ENCODE data around the gene ZNF575.

ZNF575 gene, protein sequence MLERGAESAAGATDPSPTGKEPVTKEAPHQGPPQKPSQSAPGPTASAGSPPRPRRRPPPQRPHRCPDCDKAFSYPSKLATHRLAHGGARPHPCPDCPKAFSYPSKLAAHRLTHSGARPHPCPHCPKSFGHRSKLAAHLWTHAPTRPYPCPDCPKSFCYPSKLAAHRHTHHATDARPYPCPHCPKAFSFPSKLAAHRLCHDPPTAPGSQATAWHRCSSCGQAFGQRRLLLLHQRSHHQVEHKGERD

DNA sequence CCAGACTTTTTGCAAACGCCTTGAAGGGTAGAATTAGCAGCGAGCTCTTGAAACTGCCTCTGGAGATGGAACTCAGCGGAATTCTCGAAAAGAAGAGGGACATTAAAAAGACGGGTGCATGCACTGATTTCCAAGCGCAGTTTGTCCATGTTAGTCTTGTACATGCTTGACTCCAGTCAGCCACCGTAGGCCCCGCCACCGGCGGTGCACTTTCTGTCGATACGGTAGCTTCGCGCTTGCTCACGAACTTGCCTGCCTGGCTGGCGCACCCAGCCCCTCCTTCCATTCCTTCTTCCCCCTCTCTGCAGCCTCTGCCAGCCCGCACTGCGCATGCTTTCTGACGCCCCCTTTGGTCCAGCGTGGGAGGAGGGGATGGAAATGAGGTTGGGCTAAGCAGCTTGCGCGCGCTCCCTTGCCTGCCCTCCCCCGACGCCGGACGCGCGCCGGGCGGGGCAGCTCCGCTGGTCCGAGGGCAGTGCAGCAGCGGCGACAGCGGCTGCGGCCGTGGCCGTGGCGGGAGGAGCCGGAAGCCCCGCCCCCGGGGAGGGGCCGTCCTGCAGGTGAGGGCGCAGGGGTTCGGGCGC is at the start of gene ZNF575:
Gene ZNF575 (plus strand): TSS at position 227 of the 584 bp plus-strand sequence. CDS start 1,235 bp downstream, outside the sequence.
- H3K27ac ChIP-seq (ENCODE audit: low read depth, low read length) = peak within 1 kb of the TSS; percentile 83
- peak within 1 kb of the TSS; percentile 72 to 86 (median 84) for H3K4me3 ChIP-seq (ENCODE audit: low read depth in 1 of 5, low read length in 5 of 5)
- peaks cover 0 to 8% (median 3%) of the 10 kb centered on the region in 5 donors for H3K36me3 ChIP-seq (ENCODE audit: control insufficient read depth in 5 of 5, insufficient read depth in 5 of 5, low read length in 5 of 5)
- H3K9me3 ChIP-seq (ENCODE audit: control insufficient read depth in 5 of 5, low read length in 5 of 5) = no peaks in the 10 kb centered on the region
- no peaks in the 10 kb centered on the region for H3K27me3 ChIP-seq (ENCODE audit: control insufficient read depth in 5 of 5, insufficient read depth in 4 of 5, low read length in 5 of 5)
- peaks cover 3 to 31% (median 23%) of the 10 kb centered on the region in 5 donors for H3K4me1 ChIP-seq (ENCODE audit: control insufficient read depth in 5 of 5, insufficient read depth in 5 of 5, low read length in 5 of 5)
- H3K9ac ChIP-seq (ENCODE audit: low read length in 5 of 5) = peak within 1 kb of the TSS in 4 of 5 donors; percentile 31 to 80 (median 70)

GRCh38 chr19:43483281-43483680 is 49.7 kb upstream of the ZNF575 start:
- H3K36me3 ChIP-seq (ENCODE audit: control insufficient read depth in 5 of 5, insufficient read depth in 5 of 5, low read length in 5 of 5) = no peaks in the 10 kb centered on the region
- no peak overlapping the region for H3K27ac ChIP-seq (ENCODE audit: low read depth, low read length)
- H3K27me3 ChIP-seq (ENCODE audit: control insufficient read depth in 5 of 5, insufficient read depth in 4 of 5, low read length in 5 of 5) = no peaks in the 10 kb centered on the region
- no peak overlapping the region for H3K4me3 ChIP-seq (ENCODE audit: low read depth in 1 of 5, low read length in 5 of 5)
- no peaks in the 10 kb centered on the region for H3K9me3 ChIP-seq (ENCODE audit: control insufficient read depth in 5 of 5, low read length in 5 of 5)
- peaks cover 0 to 5% (median 0%) of the 10 kb centered on the region in 5 donors for H3K4me1 ChIP-seq (ENCODE audit: control insufficient read depth in 5 of 5, insufficient read depth in 5 of 5, low read length in 5 of 5)
- no peak overlapping the region for H3K9ac ChIP-seq (ENCODE audit: low read length in 5 of 5)

DNA sequence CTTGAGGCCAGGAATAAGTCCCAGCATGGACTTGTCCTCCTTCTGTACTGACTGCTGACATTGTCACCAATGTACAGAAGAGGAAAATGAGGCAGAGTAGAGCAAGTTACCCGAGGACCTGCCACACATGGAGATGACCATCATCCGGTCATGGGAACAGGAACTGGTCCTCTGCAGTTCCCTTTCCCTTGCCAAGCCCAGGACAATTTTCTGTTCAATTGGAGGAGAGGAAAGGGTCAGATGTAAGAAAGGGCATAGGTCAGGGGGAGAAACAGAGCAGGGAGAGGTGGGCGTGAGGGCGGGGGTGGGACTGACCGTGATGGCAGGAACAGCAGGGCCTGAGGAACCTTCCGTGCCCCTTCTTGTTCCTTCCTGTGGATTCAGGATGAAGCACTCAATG is 47.0 kb upstream of the ZNF575 start:
- Histone ChIP-seq H3K27ac (ENCODE audit: low read depth, low read length) (no peak overlapping the region), H3K4me3 (ENCODE audit: low read depth in 1 of 5, low read length in 5 of 5) (no peak overlapping the region), H3K9ac (ENCODE audit: low read length in 5 of 5) (no peak overlapping the region), H3K27me3 (ENCODE audit: control insufficient read depth in 5 of 5, insufficient read depth in 4 of 5, low read length in 5 of 5) (no peaks in the 10 kb centered on the region), H3K9me3 (ENCODE audit: control insufficient read depth in 5 of 5, low read length in 5 of 5) (no peaks in the 10 kb centered on the region), H3K36me3 (ENCODE audit: control insufficient read depth in 5 of 5, insufficient read depth in 5 of 5, low read length in 5 of 5) (no peaks in the 10 kb centered on the region), H3K4me1 (ENCODE audit: control insufficient read depth in 5 of 5, insufficient read depth in 5 of 5, low read length in 5 of 5) (peaks cover 0 to 5% (median 0%) of the 10 kb centered on the region in 5 donors)

DNA sequence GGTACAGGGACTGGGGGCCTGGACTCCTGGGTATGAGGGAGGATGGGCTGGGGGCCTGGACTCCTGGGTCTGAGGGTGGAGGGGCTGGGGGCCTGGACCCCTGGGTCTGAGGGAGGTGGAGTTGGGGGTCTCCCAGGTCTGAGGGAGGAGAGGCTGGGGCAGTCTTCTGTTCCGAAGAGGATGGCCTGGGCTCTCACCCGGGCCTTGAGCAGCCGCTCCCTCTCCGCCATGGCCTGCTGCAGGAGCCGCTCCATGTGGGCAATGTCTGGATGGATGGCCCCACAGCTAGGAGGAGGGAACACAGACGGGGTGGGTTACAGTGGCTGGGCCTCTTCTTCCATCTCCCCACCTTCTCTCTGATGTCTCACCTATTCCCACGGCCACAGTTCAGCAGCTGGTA is 46.6 kb upstream of the ZNF575 start:
- Histone ChIP-seq H3K27ac (ENCODE audit: low read depth, low read length) (no peak overlapping the region), H3K4me3 (ENCODE audit: low read depth in 1 of 5, low read length in 5 of 5) (no peak overlapping the region), H3K4me1 (ENCODE audit: control insufficient read depth in 5 of 5, insufficient read depth in 5 of 5, low read length in 5 of 5) (peaks cover 0 to 5% (median 0%) of the 10 kb centered on the region in 5 donors), H3K9me3 (ENCODE audit: control insufficient read depth in 5 of 5, low read length in 5 of 5) (no peaks in the 10 kb centered on the region), H3K27me3 (ENCODE audit: control insufficient read depth in 5 of 5, insufficient read depth in 4 of 5, low read length in 5 of 5) (no peaks in the 10 kb centered on the region), H3K9ac (ENCODE audit: low read length in 5 of 5) (no peak overlapping the region), H3K36me3 (ENCODE audit: control insufficient read depth in 5 of 5, insufficient read depth in 5 of 5, low read length in 5 of 5) (no peaks in the 10 kb centered on the region)

DNA sequence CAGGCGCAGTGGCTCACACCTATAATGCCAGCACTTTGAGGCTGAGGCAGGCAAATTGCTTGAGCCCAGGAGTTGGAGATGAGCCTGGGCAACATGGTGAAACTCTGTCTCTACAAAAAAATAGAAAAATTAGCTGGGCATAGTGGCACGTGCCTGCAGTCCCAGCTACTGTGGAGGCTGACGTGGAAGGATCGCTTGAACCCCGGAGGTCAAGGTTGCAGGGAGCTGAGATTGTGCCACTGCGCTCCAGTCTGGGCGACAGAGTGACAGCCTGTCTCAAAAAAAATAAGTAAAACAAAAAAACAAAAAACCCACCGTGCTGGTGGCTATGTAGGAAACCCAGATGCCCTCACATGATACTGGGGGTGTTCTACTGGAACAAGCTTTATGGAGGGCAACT is 44.8 kb upstream of the ZNF575 start:
- H3K36me3 ChIP-seq (ENCODE audit: control insufficient read depth in 5 of 5, insufficient read depth in 5 of 5, low read length in 5 of 5) = no peaks in the 10 kb centered on the region
- no peak overlapping the region for H3K27ac ChIP-seq (ENCODE audit: low read depth, low read length)
- H3K4me1 ChIP-seq (ENCODE audit: control insufficient read depth in 5 of 5, insufficient read depth in 5 of 5, low read length in 5 of 5) = peaks cover 0 to 5% (median 0%) of the 10 kb centered on the region in 5 donors
- no peaks in the 10 kb centered on the region for H3K27me3 ChIP-seq (ENCODE audit: control insufficient read depth in 5 of 5, insufficient read depth in 4 of 5, low read length in 5 of 5)
- no peaks in the 10 kb centered on the region for H3K9me3 ChIP-seq (ENCODE audit: control insufficient read depth in 5 of 5, low read length in 5 of 5)
- no peak overlapping the region for H3K4me3 ChIP-seq (ENCODE audit: low read depth in 1 of 5, low read length in 5 of 5)
- H3K9ac ChIP-seq (ENCODE audit: low read length in 5 of 5) = no peak overlapping the region

DNA sequence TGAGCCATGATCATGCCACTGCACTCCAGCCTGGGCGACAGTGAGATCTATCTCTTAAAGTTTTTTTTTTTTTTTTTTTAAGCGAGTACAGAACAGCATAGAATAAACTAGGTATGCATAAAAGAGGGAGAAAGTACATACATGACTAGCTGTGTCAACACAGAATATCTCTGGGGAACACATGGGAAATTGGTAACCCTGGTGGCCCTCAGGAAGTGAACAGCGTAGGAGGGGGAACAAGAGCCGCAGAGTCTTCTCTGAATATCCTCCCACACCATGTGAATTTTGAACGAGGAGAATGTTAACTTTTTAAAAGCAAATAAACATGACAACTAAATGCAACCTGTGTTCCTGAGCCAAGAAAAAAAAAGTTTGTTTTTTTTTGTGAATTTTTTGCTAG is 43.7 kb upstream of the ZNF575 start:
- H3K27me3 ChIP-seq (ENCODE audit: control insufficient read depth in 5 of 5, insufficient read depth in 4 of 5, low read length in 5 of 5) = no peaks in the 10 kb centered on the region
- H3K36me3 ChIP-seq (ENCODE audit: control insufficient read depth in 5 of 5, insufficient read depth in 5 of 5, low read length in 5 of 5) = no peaks in the 10 kb centered on the region
- no peak overlapping the region for H3K9ac ChIP-seq (ENCODE audit: low read length in 5 of 5)
- no peaks in the 10 kb centered on the region for H3K9me3 ChIP-seq (ENCODE audit: control insufficient read depth in 5 of 5, low read length in 5 of 5)
- H3K27ac ChIP-seq (ENCODE audit: low read depth, low read length) = no peak overlapping the region
- H3K4me3 ChIP-seq (ENCODE audit: low read depth in 1 of 5, low read length in 5 of 5) = no peak overlapping the region
- H3K4me1 ChIP-seq (ENCODE audit: control insufficient read depth in 5 of 5, insufficient read depth in 5 of 5, low read length in 5 of 5) = peaks cover 0 to 5% (median 0%) of the 10 kb centered on the region in 5 donors

DNA sequence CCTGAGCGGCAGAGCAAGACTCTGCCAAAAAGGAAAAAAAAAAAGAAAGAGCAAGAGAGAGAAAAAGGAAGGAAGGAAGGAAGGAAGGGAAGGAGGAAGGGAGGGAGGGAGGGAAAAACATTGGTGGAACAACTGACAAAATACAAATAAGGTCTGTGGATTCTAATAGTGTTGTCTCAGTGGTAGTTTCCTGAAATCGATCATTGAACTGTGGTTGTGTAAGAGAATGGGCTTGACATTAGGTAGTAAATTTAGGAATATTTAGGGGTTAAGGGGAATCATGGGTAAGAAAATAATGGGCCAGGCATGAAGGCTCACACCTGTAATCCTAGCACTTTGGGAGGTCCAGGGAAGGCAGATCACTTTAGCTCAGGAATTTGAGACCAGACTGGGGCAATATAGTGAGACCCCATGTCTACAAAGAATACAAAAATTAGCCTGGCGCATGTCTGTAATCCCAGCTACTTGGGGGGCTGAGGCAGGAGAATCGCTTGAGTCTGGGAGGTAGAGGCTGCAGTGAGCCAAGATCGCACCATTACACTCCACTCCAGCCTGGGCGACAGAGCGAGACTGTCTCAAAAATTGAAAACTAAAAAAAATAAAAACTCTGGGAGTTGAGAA is 42.9 kb upstream of the ZNF575 start:
- Histone ChIP-seq H3K27me3 (ENCODE audit: control insufficient read depth in 5 of 5, insufficient read depth in 4 of 5, low read length in 5 of 5) (no peaks in the 10 kb centered on the region), H3K27ac (ENCODE audit: low read depth, low read length) (no peak overlapping the region), H3K36me3 (ENCODE audit: control insufficient read depth in 5 of 5, insufficient read depth in 5 of 5, low read length in 5 of 5) (peaks cover 0 to 3% (median 0%) of the 10 kb centered on the region in 5 donors), H3K4me3 (ENCODE audit: low read depth in 1 of 5, low read length in 5 of 5) (no peak overlapping the region), H3K9ac (ENCODE audit: low read length in 5 of 5) (no peak overlapping the region), H3K9me3 (ENCODE audit: control insufficient read depth in 5 of 5, low read length in 5 of 5) (no peaks in the 10 kb centered on the region), H3K4me1 (ENCODE audit: control insufficient read depth in 5 of 5, insufficient read depth in 5 of 5, low read length in 5 of 5) (peaks cover 0 to 5% (median 0%) of the 10 kb centered on the region in 5 donors)

GRCh38 chr19:43490759-43491158 is 42.2 kb upstream of the ZNF575 start:
- Histone ChIP-seq H3K9me3 (ENCODE audit: control insufficient read depth in 5 of 5, low read length in 5 of 5) (no peaks in the 10 kb centered on the region), H3K27ac (ENCODE audit: low read depth, low read length) (no peak overlapping the region), H3K4me3 (ENCODE audit: low read depth in 1 of 5, low read length in 5 of 5) (no peak overlapping the region), H3K36me3 (ENCODE audit: control insufficient read depth in 5 of 5, insufficient read depth in 5 of 5, low read length in 5 of 5) (peaks cover 0 to 9% (median 3%) of the 10 kb centered on the region in 5 donors), H3K4me1 (ENCODE audit: control insufficient read depth in 5 of 5, insufficient read depth in 5 of 5, low read length in 5 of 5) (peaks cover 0 to 4% (median 0%) of the 10 kb centered on the region in 5 donors), H3K27me3 (ENCODE audit: control insufficient read depth in 5 of 5, insufficient read depth in 4 of 5, low read length in 5 of 5) (no peaks in the 10 kb centered on the region), H3K9ac (ENCODE audit: low read length in 5 of 5) (no peak overlapping the region)

- no peaks in the 10 kb centered on the region for H3K9me3 ChIP-seq (ENCODE audit: control insufficient read depth in 5 of 5, low read length in 5 of 5)
- no peak overlapping the region for H3K27ac ChIP-seq (ENCODE audit: low read depth, low read length)
- H3K4me3 ChIP-seq (ENCODE audit: low read depth in 1 of 5, low read length in 5 of 5) = no peak overlapping the region
- no peak overlapping the region for H3K9ac ChIP-seq (ENCODE audit: low read length in 5 of 5)
- peaks cover 0 to 4% (median 0%) of the 10 kb centered on the region in 5 donors for H3K4me1 ChIP-seq (ENCODE audit: control insufficient read depth in 5 of 5, insufficient read depth in 5 of 5, low read length in 5 of 5)
- H3K27me3 ChIP-seq (ENCODE audit: control insufficient read depth in 5 of 5, insufficient read depth in 4 of 5, low read length in 5 of 5) = no peaks in the 10 kb centered on the region
- H3K36me3 ChIP-seq (ENCODE audit: control insufficient read depth in 5 of 5, insufficient read depth in 5 of 5, low read length in 5 of 5) = peaks cover 0 to 15% (median 12%) of the 10 kb centered on the region in 5 donors
Measured at GRCh38 chr19:43495082-43495481, 37.9 kb upstream of the ZNF575 start.

GRCh38 chr19:43496960-43497359 is 36.0 kb upstream of the ZNF575 start:
- H3K9me3 ChIP-seq (ENCODE audit: control insufficient read depth in 5 of 5, low read length in 5 of 5) = no peaks in the 10 kb centered on the region
- H3K36me3 ChIP-seq (ENCODE audit: control insufficient read depth in 5 of 5, insufficient read depth in 5 of 5, low read length in 5 of 5) = peaks cover 0 to 15% (median 12%) of the 10 kb centered on the region in 5 donors
- H3K9ac ChIP-seq (ENCODE audit: low read length in 5 of 5) = no peak overlapping the region
- peaks cover 0 to 4% (median 0%) of the 10 kb centered on the region in 5 donors for H3K4me1 ChIP-seq (ENCODE audit: control insufficient read depth in 5 of 5, insufficient read depth in 5 of 5, low read length in 5 of 5)
- H3K27ac ChIP-seq (ENCODE audit: low read depth, low read length) = no peak overlapping the region
- H3K4me3 ChIP-seq (ENCODE audit: low read depth in 1 of 5, low read length in 5 of 5) = no peak overlapping the region
- H3K27me3 ChIP-seq (ENCODE audit: control insufficient read depth in 5 of 5, insufficient read depth in 4 of 5, low read length in 5 of 5) = peaks cover 0 to 6% (median 0%) of the 10 kb centered on the region in 5 donors
